Esophagus (tissue), 2 donors: ENCODE results near the gene RAB11FIP4. TPM values are rescaled to one million over a fixed set of nuclear protein-coding genes. Genes with fewer than 3 reads are reported as not detected.

Experiments used
- H3K27ac ChIP-seq, 2 donors: one replicate each; pipeline ENCODE4 v1.5.1; 2013; ENCODE audit warnings: low read depth in 2 of 2, mild to moderate bottlenecking in 2 of 2, inconsistent platforms in 1 of 2, low read length in 1 of 2, moderate library complexity in 1 of 2
- H3K27me3 ChIP-seq, 2 donors: one replicate each; pipeline ENCODE4 v1.6.1; 2013; ENCODE audit warnings: low read length in 2 of 2, control low read depth in 1 of 2, mild to moderate bottlenecking in 1 of 2; ENCODE audit not compliant: insufficient read depth in 2 of 2, control insufficient read depth in 1 of 2
- H3K36me3 ChIP-seq, 2 donors: one replicate each; pipeline ENCODE4 v1.6.1; 2013; ENCODE audit warnings: low read length in 1 of 2; ENCODE audit not compliant: control insufficient read depth in 2 of 2, insufficient read depth in 2 of 2
- H3K4me1 ChIP-seq, 2 donors: one replicate each; pipeline ENCODE4 v1.6.1; 2013; ENCODE audit warnings: low read length in 1 of 2; ENCODE audit not compliant: control insufficient read depth in 2 of 2, insufficient read depth in 2 of 2
- H3K4me3 ChIP-seq, 2 donors: one replicate each; pipeline ENCODE4 v1.5.1; 2013; ENCODE audit warnings: low read length in 2 of 2, mild to moderate bottlenecking in 2 of 2, low read depth in 1 of 2, moderate library complexity in 1 of 2
- H3K9me3 ChIP-seq, 2 donors: one replicate each; pipeline ENCODE4 v1.6.1; 2013; ENCODE audit warnings: mild to moderate bottlenecking in 2 of 2, low read depth in 1 of 2, low read length in 1 of 2, moderate library complexity in 1 of 2; ENCODE audit not compliant: control insufficient read depth in 2 of 2, insufficient read depth in 1 of 2
- WGBS, 2 donors: extraction: QIAGEN DNeasy Blood & Tissue Kit; methylation state at CpG; one replicate each; pipeline ENCODE4 v1.1.7; 2013; 5-methylcytosine and 5-hydroxymethylcytosine counted together
- polyA plus RNA-seq, 2 donors: library from polyadenylated mRNA; stranded (reverse); fragments of 200-250 nt; gene quantifications; one replicate each; pipeline ENCODE4 v1.2.3, GENCODE V29; 2013
- donor health status: healthy with polysubstance abuse.
- donor health status: Bipolar disorder and iron deficiency.

Gene RAB11FIP4
- polyA plus RNA-seq, 2 donors: 5.0 TPM

DNA sequence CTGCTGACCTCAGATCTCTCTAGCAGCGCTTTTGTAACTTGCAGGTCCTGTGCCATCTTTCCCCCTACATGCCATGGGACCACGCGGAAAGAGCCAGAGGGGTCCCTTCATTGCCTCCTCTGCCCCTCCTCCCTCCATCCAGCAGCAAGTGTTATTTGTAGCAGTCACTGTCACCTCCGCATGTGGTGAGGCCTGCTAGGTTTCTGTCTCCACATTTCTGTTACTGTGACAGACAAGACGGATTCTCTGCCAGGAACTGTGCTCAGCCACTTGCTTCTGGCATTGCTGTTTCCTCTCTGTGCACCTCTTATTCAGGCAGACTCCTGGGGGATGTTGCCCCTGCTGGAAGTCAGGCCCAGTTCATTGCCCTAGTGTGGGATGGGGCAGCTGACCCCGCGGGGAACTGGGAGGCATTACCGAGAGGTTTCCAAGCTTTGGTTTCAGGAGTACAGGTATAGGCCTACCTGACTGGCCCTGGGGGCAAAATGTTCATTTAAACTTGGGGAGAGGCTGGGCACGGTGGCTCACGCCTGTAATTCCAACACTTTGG, 61.2 kb downstream of the RAB11FIP4 start:
- no peaks in the 10 kb centered on the region for H3K27me3 ChIP-seq
- H3K27ac ChIP-seq: peak overlapping the region; percentile 15 to 72
- no peaks in the 10 kb centered on the region for H3K36me3 ChIP-seq
- H3K4me1 ChIP-seq: no peaks in the 10 kb centered on the region
- no peak overlapping the region for H3K4me3 ChIP-seq
- 85 to 89% methylated on average over 10 of the region's 10 CpGs for WGBS, 2 donors
- H3K9me3 ChIP-seq: no peaks in the 10 kb centered on the region

DNA sequence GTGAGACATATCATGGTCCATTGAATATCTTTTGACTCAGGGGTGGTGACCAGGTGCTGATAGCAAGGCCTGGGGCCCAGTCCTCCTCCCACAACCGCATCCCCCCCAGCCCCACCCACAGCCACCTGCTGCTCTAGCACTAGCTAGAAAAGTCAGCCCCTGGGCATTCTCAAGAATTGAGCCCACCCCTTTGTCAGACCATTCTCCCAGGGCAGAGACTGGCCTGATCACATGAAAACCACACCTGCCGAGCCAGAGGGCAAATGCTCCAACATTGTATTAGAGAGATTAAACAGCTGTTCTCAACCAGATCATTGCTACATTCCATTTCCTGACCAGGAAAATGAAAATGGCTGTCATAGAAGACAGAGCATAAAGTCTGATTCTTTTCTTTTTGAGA, 62.4 kb downstream of the RAB11FIP4 start:
- peak overlapping the region; percentile 33 to 40 for H3K27ac ChIP-seq
- no peaks in the 10 kb centered on the region for H3K36me3 ChIP-seq
- 49 to 54% methylated on average over 2 of the region's 2 CpGs for WGBS, 2 donors
- no peaks in the 10 kb centered on the region for H3K9me3 ChIP-seq
- no peaks in the 10 kb centered on the region for H3K4me1 ChIP-seq
- no peak overlapping the region for H3K4me3 ChIP-seq
- H3K27me3 ChIP-seq: no peaks in the 10 kb centered on the region

DNA sequence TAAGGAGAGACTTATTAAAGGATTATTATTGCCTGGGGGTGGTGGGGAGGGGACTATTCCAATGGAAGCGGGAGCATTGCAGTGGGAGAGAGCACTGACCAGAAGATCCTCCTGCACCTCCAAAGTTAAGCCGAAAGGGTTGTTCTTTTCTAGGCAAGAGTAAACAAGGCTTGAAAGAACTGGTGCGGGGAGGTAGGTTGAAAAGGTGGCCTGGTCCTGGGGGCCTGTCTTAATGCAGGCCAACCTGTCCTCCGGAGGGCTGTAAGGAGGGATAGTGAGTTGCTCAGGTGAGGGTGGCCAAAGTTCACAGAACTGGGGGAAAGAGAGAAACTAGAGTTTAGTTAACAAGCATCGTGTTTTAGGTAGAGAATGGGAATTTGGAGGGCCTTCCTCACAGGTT, 65.3 kb downstream of the RAB11FIP4 start:
- no peaks in the 10 kb centered on the region for H3K27me3 ChIP-seq
- no peaks in the 10 kb centered on the region for H3K9me3 ChIP-seq
- no peak overlapping the region for H3K27ac ChIP-seq

GRCh38 chr17:31457391-31458234, 66.1 kb downstream of the RAB11FIP4 start:
- Histone ChIP-seq H3K4me3 (no peak overlapping the region), H3K9me3 (no peaks in the 10 kb centered on the region), H3K27ac (no peak overlapping the region), H3K27me3 (no peaks in the 10 kb centered on the region), H3K36me3 (no peaks in the 10 kb centered on the region), H3K4me1 (no peaks in the 10 kb centered on the region)
- 69 to 74% methylated on average over 10 of the region's 10 CpGs for WGBS, 2 donors

More for the DNA sequence above, 65.3 kb downstream of the RAB11FIP4 start:
- Histone ChIP-seq H3K4me1 (no peaks in the 10 kb centered on the region), H3K4me3 (no peak overlapping the region), H3K36me3 (no peaks in the 10 kb centered on the region)
- 80 to 83% methylated on average over 5 of the region's 5 CpGs for WGBS, 2 donors

DNA sequence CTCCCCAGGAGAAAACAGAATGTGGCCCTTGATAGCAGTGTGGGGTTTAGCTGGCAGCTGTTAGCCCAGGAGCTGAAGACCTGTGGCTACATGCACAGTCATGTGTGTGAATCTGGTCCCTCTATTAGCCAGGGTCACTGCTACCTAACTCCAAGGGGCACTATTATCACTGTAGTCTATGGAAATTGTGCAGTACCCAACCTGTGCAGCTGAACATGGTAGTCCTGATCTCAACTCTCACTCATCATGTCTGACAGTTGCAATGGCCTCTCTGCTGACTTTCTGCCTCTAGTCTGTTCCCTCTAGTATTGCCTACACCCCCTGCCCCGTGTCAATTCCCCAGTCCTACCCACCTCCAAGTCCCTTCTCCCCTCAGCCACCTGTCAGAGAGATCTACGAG, 67.4 kb downstream of the RAB11FIP4 start:
- H3K4me3 ChIP-seq: no peak overlapping the region
- H3K4me1 ChIP-seq: no peaks in the 10 kb centered on the region
- WGBS, 2 donors: 74 to 77% methylated on average over 2 of the region's 2 CpGs
- H3K27ac ChIP-seq: no peak overlapping the region
- no peaks in the 10 kb centered on the region for H3K9me3 ChIP-seq
- H3K36me3 ChIP-seq: no peaks in the 10 kb centered on the region
- no peaks in the 10 kb centered on the region for H3K27me3 ChIP-seq

GRCh38 chr17:31459716-31460115, 68.2 kb downstream of the RAB11FIP4 start:
- 65 to 69% methylated on average over 4 of the region's 4 CpGs for WGBS, 2 donors

GRCh38 chr17:31460226-31460721, 68.8 kb downstream of the RAB11FIP4 start:
- Histone ChIP-seq H3K9me3 (no peaks in the 10 kb centered on the region), H3K4me1 (no peaks in the 10 kb centered on the region), H3K4me3 (no peak overlapping the region), H3K36me3 (no peaks in the 10 kb centered on the region), H3K27ac (no peak overlapping the region), H3K27me3 (no peaks in the 10 kb centered on the region)
- 73 to 74% methylated on average over 6 of the region's 6 CpGs for WGBS, 2 donors

More at GRCh38 chr17:31459716-31460115, 68.2 kb downstream of the RAB11FIP4 start:
- Histone ChIP-seq H3K36me3 (no peaks in the 10 kb centered on the region), H3K9me3 (no peaks in the 10 kb centered on the region), H3K27ac (no peak overlapping the region), H3K4me3 (no peak overlapping the region), H3K4me1 (no peaks in the 10 kb centered on the region), H3K27me3 (no peaks in the 10 kb centered on the region)

- Histone ChIP-seq H3K36me3 (no peaks in the 10 kb centered on the region), H3K9me3 (no peaks in the 10 kb centered on the region), H3K27ac (no peak overlapping the region), H3K4me1 (no peaks in the 10 kb centered on the region), H3K27me3 (no peaks in the 10 kb centered on the region), H3K4me3 (no peak overlapping the region)
- 83 to 84% methylated on average over 8 of the region's 8 CpGs for WGBS, 2 donors
These were observed 69.8 kb downstream of the RAB11FIP4 start for GRCh38 chr17:31461227-31461810.

- no peak overlapping the region for H3K4me3 ChIP-seq
- H3K4me1 ChIP-seq: no peaks in the 10 kb centered on the region
- no peaks in the 10 kb centered on the region for H3K27me3 ChIP-seq
- 55 to 62% methylated on average over 6 of the region's 6 CpGs for WGBS, 2 donors
- H3K27ac ChIP-seq: no peak overlapping the region
- no peaks in the 10 kb centered on the region for H3K36me3 ChIP-seq
- no peaks in the 10 kb centered on the region for H3K9me3 ChIP-seq
These were observed 70.8 kb downstream of the RAB11FIP4 start for GRCh38 chr17:31462261-31462660.
